Choroid plexus epithelial cell (primary cell): ENCODE measurements around the gene BTK.

ENCODE experiments used
- DNase-seq: peaks from one replicate; pipeline ENCODE4 v3.0.0-alpha.2; 2010; ENCODE audit warnings: low read depth
- H3K4me3 ChIP-seq: 2 replicates; pipeline ENCODE4 v1.5.1; 2011; ENCODE audit warnings: low read depth, mild to moderate bottlenecking, control low read depth, low read length, moderate library complexity
- CTCF ChIP-seq: conservative IDR thresholded peaks from 2 replicates; pipeline ENCODE4 v1.5.1; 2011; ENCODE audit warnings: low read depth, mild to moderate bottlenecking, control low read depth, inconsistent platforms, low read length, moderate library complexity

BTK gene

GRCh38 chrX:101417190-101417589 is 31.2 kb upstream of the BTK start:
- TF ChIP-seq CTCF: no peak
- H3K4me3 ChIP-seq: no peak overlapping the region

GRCh38 chrX:101416691-101417090 is 30.7 kb upstream of the BTK start:
- TF ChIP-seq CTCF: no peak
- no peak for DNase-seq
- no peak overlapping the region for H3K4me3 ChIP-seq

More at GRCh38 chrX:101417190-101417589, 31.2 kb upstream of the BTK start:
- no peak for DNase-seq

GRCh38 chrX:101415180-101416145 is 29.5 kb upstream of the BTK start:
- TF ChIP-seq CTCF: peak; percentile 64
- DNase-seq: peak; percentile 85
- no peak overlapping the region for H3K4me3 ChIP-seq

- TF ChIP-seq CTCF: no peak
- DNase-seq: no peak
- H3K4me3 ChIP-seq: no peak overlapping the region
These were observed 26.0 kb upstream of the BTK start for GRCh38 chrX:101411984-101412383.

GRCh38 chrX:101410461-101410860 is 24.5 kb upstream of the BTK start:
- DNase-seq: no peak
- TF ChIP-seq CTCF: no peak
- peak overlapping the region; percentile 0 for H3K4me3 ChIP-seq

- no peak for TF ChIP-seq CTCF
- no peak for DNase-seq
- peak overlapping the region; percentile 72 for H3K4me3 ChIP-seq
These were observed 23.1 kb upstream of the BTK start for GRCh38 chrX:101409043-101409442.

- DNase-seq: no peak
- TF ChIP-seq CTCF: no peak
- peak overlapping the region; percentile 72 for H3K4me3 ChIP-seq
These were observed 22.5 kb upstream of the BTK start for GRCh38 chrX:101408532-101408841.
